Neural progenitor cell (in vitro differentiated cells): ENCODE measurements around the gene DXO.

Experiments
- EZH2 ChIP-seq: fragments of 200-600 bp; sonication (generic); IDR thresholded peaks from 2 replicates; pipeline ENCODE4 v1.6.1; 2017; ENCODE audit warnings: antibody characterized with exemption, mild to moderate bottlenecking, moderate library complexity
- TF ChIP-seq, protein P1 (sequence below): fragments of 200-600 bp; sonication (generic); IDR thresholded peaks from 2 replicates; pipeline ENCODE4 v1.5.1; 2017; ENCODE audit warnings: antibody characterized with exemption, mild to moderate bottlenecking

- TF ChIP-seq, protein P1, sequence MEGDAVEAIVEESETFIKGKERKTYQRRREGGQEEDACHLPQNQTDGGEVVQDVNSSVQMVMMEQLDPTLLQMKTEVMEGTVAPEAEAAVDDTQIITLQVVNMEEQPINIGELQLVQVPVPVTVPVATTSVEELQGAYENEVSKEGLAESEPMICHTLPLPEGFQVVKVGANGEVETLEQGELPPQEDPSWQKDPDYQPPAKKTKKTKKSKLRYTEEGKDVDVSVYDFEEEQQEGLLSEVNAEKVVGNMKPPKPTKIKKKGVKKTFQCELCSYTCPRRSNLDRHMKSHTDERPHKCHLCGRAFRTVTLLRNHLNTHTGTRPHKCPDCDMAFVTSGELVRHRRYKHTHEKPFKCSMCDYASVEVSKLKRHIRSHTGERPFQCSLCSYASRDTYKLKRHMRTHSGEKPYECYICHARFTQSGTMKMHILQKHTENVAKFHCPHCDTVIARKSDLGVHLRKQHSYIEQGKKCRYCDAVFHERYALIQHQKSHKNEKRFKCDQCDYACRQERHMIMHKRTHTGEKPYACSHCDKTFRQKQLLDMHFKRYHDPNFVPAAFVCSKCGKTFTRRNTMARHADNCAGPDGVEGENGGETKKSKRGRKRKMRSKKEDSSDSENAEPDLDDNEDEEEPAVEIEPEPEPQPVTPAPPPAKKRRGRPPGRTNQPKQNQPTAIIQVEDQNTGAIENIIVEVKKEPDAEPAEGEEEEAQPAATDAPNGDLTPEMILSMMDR, result peak; percentile 89
- TF ChIP-seq EZH2, result no peak
These were observed 19.7 kb downstream of the DXO start for GRCh38 chr6:31952140-31952805.
